Measurements from ENCODE around the gene CLCNKB.
"Not testable (repeated sequence)": the region's sequence is repeated elsewhere in the genome, so short reads cannot be mapped to it uniquely, and the experiment has no call there.

Gene CLCNKB

DNA sequence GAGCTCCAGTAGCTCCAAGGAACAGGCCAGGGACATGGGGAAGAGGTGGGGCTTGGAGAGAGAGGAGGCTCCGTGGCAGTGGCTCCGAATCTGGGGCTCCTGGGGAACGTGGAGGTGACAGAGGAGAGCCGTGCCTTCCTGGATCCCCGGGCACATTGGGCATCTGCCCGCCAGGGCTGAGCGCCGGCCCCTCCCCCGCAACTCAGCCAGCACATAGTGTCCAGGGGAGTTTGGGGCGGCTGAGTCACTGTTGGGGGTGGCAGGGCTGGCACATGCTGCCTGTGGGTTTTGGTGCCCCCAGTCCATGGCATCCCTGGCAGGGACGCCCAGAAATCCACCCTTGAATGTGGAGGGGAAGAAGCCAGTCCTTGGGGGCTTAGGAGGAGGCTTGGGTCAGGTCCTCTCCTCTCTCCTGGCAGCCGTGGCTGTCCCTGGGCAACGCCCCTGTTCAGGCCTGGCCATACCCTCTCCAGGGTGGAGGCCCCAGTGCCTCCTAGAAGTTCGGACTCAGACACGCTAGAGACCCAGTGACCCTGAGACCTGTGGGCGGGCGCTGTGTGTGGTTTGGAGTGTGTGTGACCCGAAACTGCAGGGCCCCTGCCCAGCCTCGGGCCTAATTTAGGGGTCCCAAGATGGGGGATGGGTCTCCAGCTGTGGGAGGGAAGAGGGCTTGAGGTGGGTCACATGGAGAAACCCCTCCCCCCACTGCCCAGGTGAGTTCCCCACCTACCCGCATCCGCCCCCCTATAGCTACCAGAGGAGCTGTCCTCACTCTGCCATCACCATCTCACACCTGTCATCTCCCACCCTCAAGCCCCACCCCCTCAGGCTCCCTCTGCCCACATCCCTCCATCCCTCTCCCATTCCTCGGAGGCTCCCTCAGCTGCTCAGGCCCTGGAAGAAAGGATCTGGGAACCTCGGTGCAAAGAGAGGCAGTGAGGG lies 27.4 kb upstream of the CLCNKB start:
- no peak for DNase-seq

DNA sequence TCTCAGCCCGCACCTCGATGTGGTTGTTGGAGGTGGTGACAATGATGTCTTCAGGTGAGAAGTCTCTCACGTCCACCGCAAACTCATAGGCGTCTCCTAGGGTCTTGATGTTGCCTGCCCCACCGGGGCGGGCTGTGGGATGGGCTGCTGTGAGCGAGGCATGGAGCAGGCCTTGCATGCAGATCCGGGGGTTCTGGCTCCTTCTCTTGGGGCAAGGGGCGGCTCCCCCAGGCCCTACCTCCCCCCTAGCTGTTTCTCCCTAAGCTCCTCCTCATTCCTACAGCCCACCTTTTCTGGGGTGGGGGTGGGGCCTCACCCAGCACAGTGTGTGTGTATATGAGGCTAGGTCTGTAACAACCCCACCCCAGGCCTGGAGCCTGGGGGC lies 26.5 kb upstream of the CLCNKB start:
- no peak for DNase-seq

DNA sequence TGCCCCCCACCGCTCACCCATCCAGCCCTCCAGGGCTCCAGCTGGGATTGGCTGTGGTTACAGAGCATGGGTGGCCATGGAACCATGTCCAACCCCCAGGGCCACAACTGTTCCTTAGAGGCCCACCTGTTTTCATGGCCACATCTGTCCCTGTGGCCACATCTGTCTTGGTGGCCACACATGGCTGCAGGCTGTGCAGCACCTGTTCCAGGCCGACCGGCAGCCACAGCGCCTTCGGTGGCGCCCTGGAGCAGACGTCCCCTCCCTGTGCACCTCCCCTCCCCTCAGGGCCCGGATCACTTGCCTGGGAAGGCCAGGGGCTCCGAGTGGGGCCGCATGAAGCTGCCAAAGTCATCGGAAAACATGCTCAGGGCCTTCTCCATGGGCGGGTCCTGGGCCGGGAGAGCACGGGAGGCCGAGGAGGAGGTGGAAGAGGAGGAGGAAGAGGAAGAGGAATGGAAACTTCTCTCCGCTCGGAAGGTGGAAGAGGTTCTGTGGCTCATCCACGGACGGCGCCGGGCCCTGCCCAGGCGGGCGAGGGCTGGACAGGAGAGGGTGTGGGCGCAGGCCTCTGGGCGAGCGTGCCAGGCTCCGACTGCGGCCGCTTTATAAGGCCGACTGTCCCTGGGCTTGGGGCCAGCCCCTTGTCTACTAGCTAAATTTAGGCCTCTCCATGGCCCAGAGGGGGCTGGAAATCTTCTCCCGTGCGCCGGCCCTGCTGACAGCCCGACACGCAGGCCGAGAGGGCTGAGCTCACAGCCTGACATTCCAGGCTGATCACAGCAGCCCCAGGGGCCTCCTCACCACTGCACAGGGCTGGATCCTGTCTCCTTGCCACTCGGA lies 25.9 kb upstream of the CLCNKB start, which contains the start of gene HSPB7:
Gene HSPB7 (minus strand): TSS at position 583 of the 843 bp plus-strand sequence. CDS start 80 bp downstream, at position 503.
- no peak for DNase-seq

DNA sequence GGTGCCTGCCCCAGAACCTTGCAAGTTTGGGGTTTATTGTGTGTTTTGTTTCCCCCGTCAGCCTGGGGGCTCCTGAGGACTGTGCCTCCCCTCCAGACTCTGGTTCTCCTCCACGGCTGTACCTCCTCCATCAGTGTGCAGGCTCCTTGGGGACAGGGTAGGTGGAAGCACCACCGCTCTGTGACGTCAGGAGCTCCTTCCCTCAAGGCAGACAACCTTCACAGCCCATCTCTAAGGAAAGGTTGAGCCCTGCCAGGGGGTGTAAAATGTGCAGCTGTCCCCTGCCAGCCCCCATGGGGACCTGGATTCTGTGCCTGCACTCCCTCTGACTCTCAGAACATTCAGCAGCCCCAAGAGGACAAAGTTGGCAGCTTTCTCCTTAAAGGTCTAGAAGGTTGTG lies 25.3 kb upstream of the CLCNKB start:
- no peak for DNase-seq

DNA sequence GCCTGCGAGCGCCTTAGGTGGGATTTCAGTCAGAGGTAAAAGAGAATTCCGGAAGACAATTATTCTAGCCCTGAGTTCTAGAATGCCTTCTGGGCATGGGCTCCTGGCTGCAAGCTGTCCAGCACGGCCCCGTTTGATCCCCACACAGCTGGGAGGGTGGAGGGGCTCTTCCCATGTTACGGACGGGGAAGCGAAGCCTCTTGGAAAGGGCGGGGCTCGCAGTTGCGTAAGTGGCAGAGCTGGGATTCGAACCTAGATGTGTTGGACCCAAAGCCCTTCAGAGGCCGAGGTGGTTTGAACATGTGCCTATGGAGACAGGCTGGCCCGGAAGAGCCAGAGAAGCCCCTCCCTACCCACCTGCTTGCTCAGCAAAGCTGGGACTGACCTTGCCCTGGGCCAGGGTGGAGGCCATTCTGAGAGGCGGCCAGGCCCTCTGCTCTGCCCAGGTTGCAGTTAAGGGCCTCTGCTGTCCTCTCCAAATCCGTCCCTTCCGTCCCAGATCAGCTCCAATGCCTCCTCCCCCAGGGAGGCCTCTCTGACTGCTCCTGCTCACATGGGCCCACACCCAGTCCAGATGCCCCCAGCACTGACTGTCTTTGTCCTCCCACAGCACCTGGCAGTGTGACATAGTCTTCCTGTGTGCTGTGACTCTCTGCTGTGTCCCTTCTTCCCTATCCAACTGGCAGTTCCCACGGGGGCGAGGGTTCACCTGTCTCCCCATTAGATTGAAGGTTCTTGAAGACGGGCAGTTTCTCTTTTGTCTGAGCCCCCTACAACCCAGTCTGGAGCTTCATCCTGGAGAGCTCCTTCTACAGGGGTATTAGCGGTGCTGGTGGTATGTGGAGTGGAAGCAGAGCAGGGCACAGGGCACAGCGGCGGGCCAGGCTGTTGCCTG lies 24.6 kb upstream of the CLCNKB start:
- DNase-seq, result no peak

DNA sequence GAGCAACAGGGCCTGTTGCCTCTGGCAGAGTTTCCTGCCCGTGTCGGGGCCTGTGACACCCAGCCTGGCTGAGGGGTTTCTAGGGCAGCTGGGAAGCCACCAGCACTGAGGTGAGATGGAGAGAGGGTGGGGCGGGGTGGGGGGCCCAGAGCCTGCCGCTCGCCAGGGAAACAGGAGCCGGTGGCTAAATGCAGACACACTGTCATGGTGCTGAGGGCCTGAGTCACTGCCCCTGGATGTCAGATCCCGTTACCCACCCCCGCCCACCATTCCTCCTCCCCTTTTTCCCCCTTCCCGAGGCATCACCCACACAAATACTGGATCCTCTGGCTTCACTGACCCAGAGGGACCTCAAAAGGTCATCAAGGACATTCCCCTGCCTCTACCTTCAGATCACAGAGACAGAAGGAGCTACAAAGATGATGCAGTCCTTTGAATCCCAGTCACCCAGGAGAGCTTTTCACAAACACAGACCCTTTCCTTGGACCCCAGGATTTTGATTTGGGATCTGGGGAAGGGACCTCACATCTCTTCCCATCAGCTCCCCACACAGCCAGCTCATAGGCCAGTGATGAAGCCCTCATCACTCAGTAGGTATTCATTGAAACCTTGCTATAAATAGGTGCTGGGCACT lies 23.8 kb upstream of the CLCNKB start:
- DNase-seq, result no peak

DNA sequence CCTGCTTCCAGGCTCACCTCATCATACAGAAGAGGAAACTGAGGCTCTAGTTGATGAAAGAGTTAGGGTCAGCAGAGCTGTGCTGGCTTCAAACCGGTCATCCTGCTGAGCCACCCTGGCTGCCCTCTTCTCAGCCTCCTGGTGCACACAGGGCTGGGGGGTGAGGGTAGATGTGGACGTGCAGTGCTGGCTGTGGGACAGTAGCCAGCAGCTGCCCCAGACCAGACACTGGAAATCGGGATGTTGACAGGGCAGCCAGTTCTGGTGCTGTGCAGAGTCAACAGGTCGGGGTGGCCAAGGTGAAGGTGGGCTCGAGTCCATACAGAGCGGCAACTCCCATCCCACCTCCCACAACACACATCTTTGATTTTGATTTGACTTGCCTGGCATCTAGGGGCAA lies 23.3 kb upstream of the CLCNKB start:
- DNase-seq, result no peak

DNA sequence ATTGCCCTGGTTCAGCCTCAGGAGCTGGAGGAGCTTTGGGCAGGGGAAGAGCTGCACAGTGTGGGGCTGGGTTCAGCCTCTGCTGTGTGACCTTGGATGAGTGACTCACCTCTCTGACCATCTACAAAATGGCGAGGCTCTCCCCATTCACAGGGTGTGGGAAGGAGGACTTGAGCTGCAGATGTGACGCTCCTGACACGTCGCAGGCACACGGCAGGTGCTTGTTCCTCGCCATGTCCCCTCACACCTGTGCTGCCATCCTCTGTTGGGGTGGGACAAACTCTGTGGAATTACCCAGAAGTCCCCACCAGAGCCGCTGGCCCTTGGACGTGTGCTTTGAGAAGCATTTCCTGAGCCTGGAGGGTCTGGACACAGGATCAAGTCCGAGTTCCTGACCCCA lies 22.7 kb upstream of the CLCNKB start:
- DNase-seq, result not testable (repeated sequence)

DNA sequence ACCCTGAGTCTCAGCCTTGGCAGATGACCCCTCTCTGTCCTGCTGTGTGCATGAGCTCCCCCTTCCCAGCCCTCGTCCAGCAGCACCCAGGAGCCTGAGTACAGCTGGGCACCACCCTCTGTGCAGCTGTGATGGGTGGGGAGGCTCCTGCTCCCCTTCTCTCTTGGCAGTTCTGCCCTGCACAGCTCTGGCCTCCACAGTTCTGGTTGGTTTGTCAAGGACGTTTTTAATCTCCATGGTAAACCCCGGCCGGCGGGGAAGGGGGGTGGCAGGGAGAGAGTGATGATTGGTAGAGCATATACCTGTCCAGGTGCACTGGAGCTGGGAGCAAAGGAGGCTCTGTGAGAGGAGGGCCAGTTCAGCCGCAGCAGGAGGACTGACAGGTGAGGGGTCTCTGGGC lies 21.9 kb upstream of the CLCNKB start, which contains the start of gene CLCNKA:
Gene CLCNKA (plus strand): TSS at position 356 of the 400 bp plus-strand sequence. CDS start 584 bp downstream, outside the sequence.
- DNase-seq, result no peak

DNA sequence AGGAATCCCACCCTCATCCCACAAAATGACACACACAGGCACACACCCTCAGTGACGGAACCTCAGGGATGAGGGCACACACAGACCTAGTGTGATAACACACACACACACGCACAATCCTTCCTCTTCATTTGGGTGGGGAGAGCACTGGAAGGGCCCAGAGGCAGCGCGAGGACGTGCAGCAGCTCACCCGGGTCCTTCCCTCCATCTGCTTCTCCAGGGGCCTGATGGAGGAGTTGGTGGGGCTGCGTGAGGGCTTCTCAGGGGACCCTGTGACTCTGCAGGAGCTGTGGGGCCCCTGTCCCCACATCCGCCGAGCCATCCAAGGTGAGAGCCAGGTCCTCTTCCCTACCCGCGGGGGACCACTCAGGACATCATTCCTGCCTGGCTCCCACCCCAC lies 21.2 kb upstream of the CLCNKB start:
- no peak for DNase-seq

DNA sequence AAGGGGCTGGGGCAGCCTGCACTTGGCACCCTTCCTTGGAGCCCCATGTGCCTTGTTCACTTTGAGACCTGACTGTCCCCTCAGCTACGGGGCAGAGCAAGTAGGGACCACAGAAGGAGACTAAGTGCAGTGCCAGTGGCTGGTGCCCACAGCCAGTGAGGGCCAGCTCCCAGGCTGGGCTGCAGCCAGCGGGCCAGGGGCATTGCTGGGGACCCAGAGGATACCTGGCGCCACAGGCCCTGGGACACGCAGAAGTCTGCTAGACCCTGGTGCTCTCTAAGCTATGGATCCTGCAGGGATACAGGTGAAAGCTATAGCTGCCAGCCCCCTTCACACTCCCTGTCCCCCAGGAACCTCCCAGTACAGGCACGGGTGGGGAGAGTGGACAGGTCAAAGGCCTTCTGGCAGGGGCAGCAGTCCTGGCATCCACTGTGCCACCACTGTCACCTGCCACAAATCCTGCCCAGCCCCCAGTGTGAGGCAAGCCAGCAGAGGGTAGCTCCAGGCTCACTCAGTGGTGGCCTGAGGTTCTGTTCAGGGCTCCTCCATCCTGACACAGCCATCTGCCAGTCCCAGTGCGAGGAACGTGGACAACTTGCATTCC lies 20.4 kb upstream of the CLCNKB start:
- no peak for DNase-seq

DNA sequence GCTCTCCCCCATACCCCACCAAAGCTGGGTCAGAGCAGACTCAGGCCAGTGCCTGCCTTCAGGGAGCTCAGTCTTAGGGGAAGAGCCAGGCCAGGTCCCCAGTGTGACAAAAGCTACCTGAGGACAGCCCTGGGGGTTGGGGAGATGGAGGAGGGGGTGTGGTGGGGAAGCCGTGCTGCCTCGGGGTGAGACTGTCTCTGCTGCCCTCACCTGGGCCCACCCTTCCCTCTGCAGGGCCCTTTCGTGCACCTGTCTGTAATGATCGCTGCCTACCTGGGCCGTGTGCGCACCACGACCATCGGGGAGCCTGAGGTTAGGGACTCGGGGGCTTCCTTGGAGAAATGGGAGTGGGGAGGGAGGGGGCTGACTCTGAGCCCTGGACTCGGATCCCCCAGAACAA lies 17.3 kb upstream of the CLCNKB start:
- not testable (repeated sequence) for DNase-seq

DNA sequence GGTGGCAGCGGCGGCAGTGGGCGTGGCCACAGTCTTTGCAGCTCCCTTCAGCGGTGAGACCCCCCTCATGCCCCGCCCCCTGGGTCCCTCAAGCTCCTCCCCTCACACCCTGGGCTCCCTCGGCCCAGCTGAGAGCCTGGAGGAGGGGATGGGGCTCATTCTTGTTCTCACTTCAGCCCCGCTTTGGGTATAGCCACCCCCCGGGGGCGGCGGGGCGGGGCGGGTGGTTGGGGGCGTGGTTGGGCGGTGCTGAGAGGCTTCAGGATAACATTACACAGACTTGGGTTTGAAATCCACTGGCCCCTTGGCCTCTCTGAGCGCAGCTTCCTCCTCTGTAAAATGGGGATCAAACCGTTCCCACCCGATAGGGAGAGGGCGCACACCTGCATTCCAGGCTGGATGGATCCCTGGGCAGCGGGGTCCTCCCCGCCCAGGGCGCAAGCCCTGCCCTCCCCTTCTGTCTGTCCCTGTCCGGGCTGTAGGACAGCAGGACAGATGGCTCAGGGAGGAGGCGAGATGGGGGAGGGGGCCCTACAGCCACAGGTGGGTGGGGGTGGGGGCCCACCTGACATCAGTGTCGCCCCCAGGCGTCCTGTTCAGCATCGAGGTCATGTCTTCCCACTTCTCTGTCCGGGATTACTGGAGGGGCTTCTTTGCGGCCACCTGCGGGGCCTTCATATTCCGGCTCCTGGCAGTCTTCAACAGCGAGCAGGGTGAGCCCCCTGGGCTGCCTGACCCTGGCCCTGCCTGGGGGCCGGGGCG lies 16.7 kb upstream of the CLCNKB start:
- DNase-seq, result peak; percentile 29

DNA sequence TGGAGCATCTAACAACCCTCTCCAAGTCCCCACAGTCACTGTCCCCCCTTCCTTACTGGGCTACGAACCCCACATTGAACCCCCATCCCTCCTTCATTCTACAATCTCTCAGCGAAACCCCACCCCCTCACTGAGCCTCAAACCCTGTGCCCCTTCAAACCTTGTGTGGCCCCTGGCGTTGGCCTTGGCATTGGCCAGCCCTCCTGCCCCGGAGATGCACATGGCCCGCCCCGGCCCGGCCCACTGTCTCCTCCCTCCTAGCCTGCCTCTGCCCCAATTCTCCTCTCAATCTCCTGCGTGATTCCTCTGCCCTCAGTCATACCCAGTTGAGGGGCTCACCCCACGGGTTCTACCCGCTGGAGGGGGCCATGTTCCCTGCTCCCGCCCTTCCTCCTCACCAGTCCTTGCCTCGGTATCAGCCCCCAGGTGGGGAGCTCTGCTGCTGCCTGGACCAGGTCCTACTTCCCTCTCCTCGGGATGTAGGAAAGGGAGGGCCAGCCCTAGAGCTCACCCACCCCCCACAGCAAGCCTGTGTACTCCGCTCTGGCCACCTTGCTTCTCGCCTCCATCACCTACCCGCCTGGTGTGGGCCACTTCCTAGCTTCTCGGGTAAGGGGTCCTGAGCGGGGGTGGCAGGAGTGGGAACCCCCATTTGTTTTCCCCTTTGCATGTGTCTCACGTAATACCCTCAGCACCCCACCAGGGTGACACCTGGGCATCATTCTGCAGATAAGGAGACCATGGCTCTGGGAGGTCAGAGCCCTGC lies 15.2 kb upstream of the CLCNKB start:
- no peak for DNase-seq

DNA sequence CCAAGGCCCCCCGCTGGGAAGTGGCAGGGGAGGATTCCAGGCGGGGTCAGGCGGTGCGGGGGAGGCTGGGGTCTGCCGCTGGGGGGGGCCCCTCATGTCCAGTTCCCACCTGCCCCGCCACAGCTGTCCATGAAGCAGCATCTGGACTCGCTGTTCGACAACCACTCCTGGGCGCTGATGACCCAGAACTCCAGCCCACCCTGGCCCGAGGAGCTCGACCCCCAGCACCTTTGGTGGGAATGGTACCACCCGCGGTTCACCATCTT lies 14.6 kb upstream of the CLCNKB start:
- DNase-seq, result not testable (repeated sequence)

DNA sequence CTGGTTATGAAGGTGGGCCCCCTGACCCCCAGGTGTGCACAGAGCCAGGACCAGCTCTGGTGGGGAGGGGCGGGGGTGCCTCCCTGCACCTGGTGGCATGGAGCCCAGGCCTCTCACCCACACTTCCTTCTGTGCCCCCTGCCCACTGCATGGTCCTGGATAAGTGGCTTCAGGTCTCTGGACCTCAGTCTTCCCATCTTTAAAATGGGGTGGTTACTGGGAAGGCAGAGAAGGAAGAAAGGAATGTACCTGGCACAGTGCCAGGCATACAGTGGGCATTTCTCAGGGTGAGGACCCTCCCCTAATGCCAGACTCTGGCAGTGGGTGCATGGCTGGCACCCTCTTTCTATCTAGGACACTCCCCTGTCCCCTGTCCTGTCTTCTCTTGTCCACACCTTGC lies 14.3 kb upstream of the CLCNKB start:
- DNase-seq, result no peak

DNA sequence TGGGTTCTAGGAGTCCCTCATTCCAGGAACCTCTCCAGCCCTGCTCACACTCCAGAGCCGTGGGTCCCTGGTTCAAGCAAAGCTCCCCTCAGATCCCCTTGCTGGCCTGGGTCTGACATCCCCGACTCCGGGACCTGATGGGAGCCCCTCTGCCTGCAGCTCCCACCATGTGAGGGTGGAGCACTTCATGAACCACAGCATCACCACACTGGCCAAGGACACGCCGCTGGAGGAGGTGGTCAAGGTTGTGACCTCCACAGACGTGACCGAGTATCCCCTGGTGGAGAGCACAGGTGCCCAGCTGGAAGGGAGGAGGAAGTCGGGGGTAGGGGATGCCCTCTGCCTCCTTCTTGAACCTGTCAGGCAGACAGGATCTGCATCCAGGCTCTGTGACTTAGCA lies 12.0 kb upstream of the CLCNKB start:
- DNase-seq, result no peak

DNA sequence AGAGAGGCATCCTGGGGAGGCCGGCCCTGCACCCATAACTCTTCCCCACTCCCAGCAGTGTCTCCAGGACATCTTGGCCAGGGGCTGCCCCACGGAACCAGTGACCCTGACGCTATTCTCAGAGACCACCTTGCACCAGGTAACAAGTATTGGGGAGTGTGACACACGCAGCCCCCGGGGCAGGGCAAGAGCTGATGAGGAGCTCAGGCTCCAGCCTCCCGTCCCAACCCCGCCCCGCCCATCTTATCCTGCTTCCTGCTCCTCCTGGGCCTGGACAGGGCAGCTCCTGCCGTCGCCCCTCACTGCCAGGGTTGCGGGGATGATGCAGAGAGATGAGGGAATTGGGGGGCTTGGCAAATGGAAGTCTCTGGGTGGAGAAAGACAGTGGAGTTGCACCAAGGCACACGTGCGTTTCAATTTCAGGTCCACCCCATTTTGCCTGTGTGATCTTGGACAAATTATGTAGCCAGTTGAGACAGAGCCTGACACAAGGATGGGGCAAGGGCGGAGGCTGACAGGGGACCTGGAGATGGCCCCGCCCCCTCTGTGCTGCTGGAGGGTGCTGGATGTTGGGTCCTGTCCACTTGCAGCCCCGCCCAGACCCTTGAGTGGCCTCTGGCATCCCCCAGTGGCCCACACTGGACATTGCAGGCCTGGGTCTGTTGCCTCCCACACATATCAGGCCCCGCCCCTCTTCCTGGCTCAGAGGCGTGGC lies 11.0 kb upstream of the CLCNKB start:
- DNase-seq, result peak; percentile 30

DNA sequence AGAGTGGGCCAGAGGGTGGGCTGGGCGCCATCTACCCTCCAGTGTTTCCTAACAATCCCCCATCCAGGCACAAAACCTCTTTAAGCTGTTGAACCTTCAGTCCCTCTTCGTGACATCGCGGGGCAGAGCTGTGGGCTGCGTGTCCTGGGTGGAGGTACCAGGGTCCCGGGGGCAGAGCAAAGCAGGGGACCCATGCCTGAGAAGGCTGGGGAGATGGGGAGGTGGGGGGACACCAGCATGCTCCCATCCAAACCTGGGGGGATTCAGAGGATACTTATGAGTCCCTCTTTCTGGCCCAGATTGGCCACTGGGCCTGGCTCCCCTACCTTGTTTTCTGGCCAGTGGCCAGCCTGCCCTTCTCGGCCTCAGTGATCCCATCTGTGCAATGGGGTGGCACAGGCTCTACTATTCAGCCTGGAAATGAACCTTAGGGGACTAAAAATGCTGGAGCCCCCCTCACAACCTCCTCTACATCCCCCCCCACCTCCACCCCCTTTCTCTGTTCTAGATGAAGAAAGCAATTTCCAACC lies 10.4 kb upstream of the CLCNKB start:
- DNase-seq, result not testable (repeated sequence)

Data from activated CD4-positive, alpha-beta T cell treated with anti-CD3 and anti-CD28 coated beads, Interleukin-2, amount 50 U/mL, for 1 hour (primary cell).